ENCODE results near the gene PRUNE2. TPM values are rescaled to one million over a fixed set of nuclear protein-coding genes. Genes with fewer than 3 reads are reported as not detected.

PRUNE2 gene
- total and polyA plus RNA-seq, 9 of the 15 experiments (the other 6 are each of a cell fraction or from before 2014, with no cell fraction given), result 0.05 to 0.45 (median 0.18) TPM; not detected in 1

- TF ChIP-seq JUN (IDR thresholded peaks at IDR 0.05; ENCODE audit: borderline replicate concordance, low read depth, low read length) (no peak), JUN (CRISPR knock-in tag; IDR thresholded peaks at IDR 0.05; ENCODE audit: borderline replicate concordance) (no peak)
Measured at GRCh38 chr9:76827296-76828080, 78.4 kb downstream of the PRUNE2 start (continued).

GRCh38 chr9:76820431-76820830 is 85.5 kb downstream of the PRUNE2 start:
- Histone ChIP-seq H3K4me3 (no peak overlapping the region), H3K9ac (ENCODE audit: insufficient read depth in 1 of 2, low read depth in 2 of 2, low read length in 2 of 2) (no peak overlapping the region), H3K9me1 (ENCODE audit: control insufficient read depth, insufficient read depth, low read length) (no peaks in the 10 kb centered on the region), H3K36me3 (ENCODE audit: control insufficient read depth, insufficient read depth, low read length) (no peaks in the 10 kb centered on the region), H4K20me1 (replicated peaks; ENCODE audit: control insufficient read depth, insufficient read depth, low read length) (no peaks in the 10 kb centered on the region), H3K79me2 (ENCODE audit: control insufficient read depth, insufficient read depth, low read length) (no peaks in the 10 kb centered on the region), H3K9me3 (replicated peaks; ENCODE audit: control insufficient read depth, insufficient read depth, low read depth, low read length) (no peaks in the 10 kb centered on the region), H3K4me2 (ENCODE audit: insufficient read depth, low read length) (no peak overlapping the region), H3K4me1 (replicated peaks in 1 of 2; ENCODE audit: control insufficient read depth in 2 of 2, insufficient read depth in 2 of 2, low read length in 2 of 2) (no peaks in the 10 kb centered on the region), H3K27ac (ENCODE audit: extremely low read depth, low read depth, low read length) (no peak overlapping the region), H3K27me3 (ENCODE audit: control insufficient read depth in 2 of 2, insufficient read depth in 2 of 2, low read length in 2 of 2) (no peaks in the 10 kb centered on the region; a peak in 1 of 5 replicates), H2AFZ (ENCODE audit: low read depth, low read length) (no peak overlapping the region)
- 2% methylated on average over 6 of the region's 6 CpGs for WGBS (ENCODE audit: insufficient coverage, low coverage, missing lambda C conversion rate)
- in situ Hi-C loops (cut with MboI), result loop anchor here (25.0 kb wide), 1 partner anchor 167 kb away; no protein-coding TSS in a partner anchor
- no TSS peak for BruUV-seq (replicated peaks)
- FAIRE-seq (no peak), DNase-seq (ENCODE audit: extremely low read depth in 1 of 4, low spot score in 3 of 4) (no peak), ATAC-seq (no peak)
- CTCF ChIA-PET (ENCODE audit: low intra/inter-chr PET ratio), result no interaction called here
- intact Hi-C loops (cut with micrococcal nuclease), result loop anchor here (10.0 kb wide), 1 partner anchor 64 kb away; no protein-coding TSS in a partner anchor
- POLR2A ChIA-PET, result no interaction called here
- no peak for TF ChIP-seq ZBTB26 (CRISPR knock-in tag; IDR thresholded peaks at IDR 0.05)
- no peak for TF ChIP-seq SRF (CRISPR knock-in tag; IDR thresholded peaks at IDR 0.05)
- no peak for TF ChIP-seq ZEB2 (IDR thresholded peaks at IDR 0.05)
- TF ChIP-seq ZNF212 (CRISPR knock-in tag; IDR thresholded peaks at IDR 0.05), result no peak
- no peak for TF ChIP-seq MYC (IDR thresholded peaks at IDR 0.05; ENCODE audit: low read depth, low read length)
- no peak for TF ChIP-seq MYC (CRISPR knock-in tag; IDR thresholded peaks at IDR 0.05; ENCODE audit: borderline replicate concordance, low read depth)
- no peak for TF ChIP-seq ZBTB40 (IDR thresholded peaks at IDR 0.05)
- TF ChIP-seq ZBTB40 (CRISPR knock-in tag; IDR thresholded peaks at IDR 0.05), result no peak
- TF ChIP-seq CBFA2T3 (IDR thresholded peaks at IDR 0.05), result no peak

Data from K562 (cell line).